GM18909 (cell line): ENCODE results near the gene CKMT1A.
"Not testable (repeated sequence)": the region's sequence is repeated elsewhere in the genome, so short reads cannot be mapped to it uniquely, and the experiment has no call there.

Experiments
- ATAC-seq: cut with Tn5 transposase; IDR thresholded peaks from one replicate; pipeline ENCODE4 v1.9.1; 2021; ENCODE audit warnings: mild to moderate bottlenecking; ENCODE audit not compliant: unreplicated experiment, poor library complexity

CKMT1A gene

DNA sequence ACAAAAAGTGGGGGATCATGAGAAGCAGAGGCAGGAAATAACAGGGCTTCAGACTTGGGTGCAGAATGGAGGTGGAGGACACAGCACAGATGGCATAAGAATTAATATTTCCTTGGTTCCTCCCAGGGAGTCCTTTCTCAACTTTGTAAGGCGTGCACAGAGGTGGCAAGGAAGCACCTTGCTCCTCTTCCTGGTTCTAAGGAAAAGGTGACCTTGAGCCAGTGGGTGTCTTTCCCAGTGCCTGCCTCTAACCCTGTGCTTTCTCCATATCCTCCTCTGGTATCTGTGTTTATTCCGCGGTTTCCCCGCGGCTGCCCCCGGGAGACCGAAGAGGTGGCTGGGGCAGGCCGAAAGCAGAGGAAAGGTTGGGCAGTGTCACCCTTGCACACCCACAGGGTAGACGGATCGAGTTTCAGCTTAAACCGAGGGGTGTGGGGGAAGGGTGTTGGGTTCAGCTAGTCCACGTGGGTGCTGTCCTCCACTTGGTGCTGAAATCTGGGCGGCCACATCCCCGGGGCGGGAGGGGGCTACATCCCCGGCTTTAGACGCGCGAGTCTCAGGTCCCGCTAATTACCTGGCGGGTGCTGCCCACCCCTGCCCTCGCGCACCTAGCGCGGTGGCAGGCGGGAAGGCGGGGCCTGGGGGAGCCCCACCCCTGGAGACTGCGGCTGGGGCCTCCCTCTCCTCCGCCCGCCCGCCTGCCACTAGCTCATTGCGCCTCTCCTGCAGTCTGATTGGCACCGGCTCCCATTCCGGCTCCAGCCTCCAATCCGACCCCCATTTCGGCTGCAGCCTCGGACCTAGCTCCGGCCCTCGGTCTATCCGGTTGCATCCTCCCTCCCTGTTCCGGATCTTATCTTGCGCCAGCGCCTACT is at the start of gene CKMT1A:
Gene CKMT1A (plus strand): TSS at position 712 of the 875 bp plus-strand sequence. CDS start 192 bp downstream, outside the sequence.
- ATAC-seq = not testable (repeated sequence)

DNA sequence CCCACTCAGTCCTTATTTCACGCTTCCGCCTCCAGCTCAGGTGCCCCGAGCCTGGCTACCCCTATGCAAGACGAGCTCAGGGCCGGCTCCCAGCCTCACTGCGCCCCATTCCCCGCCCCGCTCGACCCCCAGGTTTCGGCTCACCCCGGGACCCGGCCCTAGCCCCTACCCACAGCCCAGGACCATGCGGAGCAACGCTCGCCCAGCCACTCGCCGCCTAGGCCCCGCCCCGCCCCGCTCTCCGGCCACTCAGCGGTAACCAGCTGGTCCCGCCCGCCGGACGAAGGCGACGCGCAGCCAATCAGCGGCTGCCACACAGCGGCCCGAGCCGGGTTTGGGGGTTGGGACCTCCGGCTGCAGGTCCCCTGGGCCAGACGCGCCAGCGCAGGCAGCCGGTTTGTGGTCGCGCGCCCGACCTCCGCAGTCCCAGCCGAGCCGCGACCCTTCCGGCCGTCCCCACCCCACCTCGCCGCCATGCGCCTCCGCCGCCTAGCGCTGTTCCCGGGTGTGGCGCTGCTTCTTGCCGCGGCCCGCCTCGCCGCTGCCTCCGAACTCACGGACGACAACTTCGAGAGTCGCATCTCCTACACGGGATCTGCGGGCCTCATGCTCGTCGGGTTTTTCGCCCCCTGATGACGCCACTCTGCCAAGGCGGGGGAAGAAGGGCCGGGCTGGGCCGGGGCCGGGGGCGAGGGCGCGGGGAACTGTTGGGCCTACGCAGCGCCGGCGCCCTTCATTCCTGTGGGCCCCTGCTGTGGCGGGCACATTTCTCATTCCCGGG is 44.8 kb upstream of the CKMT1A start, which contains the start of gene CATSPER2:
Gene CATSPER2 (minus strand): TSS at position 196 of the 781 bp plus-strand sequence. CDS start 783 bp downstream, outside the sequence.
- no peak for ATAC-seq

DNA sequence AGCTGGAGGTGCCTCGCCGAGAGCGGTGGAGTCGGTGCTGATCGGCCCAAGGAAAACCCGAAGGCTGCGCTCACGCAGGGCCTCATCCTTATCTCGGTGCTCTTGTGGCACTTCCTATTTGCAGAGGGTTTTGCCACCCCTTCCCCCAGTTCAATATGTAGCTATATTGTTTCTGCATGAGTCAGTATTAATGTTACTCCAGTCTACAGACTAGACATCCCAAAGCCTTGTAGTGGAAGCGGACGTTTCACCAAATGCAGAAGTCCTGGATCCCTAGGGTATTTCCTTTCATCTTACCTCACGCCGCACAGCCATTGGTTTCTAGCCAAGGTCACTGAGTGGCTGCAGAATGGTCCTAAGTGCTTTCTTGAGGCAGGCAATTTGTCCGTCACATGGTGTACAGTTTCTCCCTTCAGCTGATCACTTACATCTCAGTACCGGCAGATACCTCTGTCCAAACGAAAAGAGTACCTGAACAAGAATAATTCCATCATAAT is 44.2 kb upstream of the CKMT1A start:
- not testable (repeated sequence) for ATAC-seq

DNA sequence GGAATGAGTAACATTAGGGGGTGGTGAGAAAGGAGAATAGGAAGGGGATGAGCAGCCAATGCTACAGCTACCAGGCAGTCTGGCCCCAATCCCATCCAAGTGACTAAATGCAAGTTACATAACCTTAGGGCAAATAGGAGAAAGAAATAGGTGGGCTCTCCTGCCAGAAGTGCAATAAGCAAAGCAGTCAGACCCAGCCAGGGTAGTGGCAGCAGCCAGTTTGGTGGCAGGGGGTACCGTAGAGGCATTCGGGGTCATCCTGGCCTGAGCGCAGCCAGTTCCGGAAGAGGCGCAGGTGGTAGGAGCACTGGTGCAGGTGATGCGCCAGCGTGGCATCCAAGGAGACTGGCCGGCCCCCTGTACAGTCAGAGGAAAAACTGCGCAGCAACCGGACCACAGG is 33.9 kb upstream of the CKMT1A start:
- not testable (repeated sequence) for ATAC-seq

DNA sequence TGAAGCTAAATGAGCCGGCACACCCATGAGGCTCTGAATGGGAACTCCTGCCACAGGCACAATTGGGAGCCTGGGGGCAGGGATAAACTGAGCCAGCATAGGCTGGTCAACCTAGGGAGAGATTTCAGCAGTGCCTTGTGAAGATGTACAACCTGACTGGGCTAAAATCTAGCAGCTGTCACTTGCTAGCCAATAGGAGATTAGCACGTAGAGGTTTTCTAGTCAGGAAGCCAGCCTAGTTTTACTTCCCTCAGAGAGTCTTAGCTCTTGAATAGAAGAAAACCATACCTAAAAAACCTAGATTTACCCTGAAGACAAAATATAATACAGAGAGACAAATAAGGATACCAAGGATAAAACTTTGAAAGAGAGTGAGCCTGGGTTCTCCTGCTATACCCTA is 31.4 kb upstream of the CKMT1A start:
- ATAC-seq = not testable (repeated sequence)

DNA sequence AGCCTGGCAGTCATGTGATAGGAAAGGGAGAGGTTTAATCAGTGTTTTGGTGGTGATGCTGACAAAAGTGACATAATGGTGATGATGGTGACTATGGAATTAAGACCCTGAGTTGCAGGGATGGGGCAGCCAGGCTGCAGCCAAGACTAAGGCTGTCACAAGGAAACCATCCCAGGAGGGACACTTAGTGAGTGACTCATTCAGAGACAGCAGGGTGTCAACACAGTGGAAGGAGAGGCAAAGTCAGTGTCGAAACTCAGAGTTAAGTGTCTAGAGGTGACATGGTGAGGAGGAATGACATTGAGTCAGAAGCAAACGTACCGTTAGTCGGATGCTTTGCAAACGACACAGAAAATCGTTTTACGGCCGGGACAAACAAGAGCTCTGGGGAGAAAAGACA is 30.3 kb upstream of the CKMT1A start:
- ATAC-seq = not testable (repeated sequence)

DNA sequence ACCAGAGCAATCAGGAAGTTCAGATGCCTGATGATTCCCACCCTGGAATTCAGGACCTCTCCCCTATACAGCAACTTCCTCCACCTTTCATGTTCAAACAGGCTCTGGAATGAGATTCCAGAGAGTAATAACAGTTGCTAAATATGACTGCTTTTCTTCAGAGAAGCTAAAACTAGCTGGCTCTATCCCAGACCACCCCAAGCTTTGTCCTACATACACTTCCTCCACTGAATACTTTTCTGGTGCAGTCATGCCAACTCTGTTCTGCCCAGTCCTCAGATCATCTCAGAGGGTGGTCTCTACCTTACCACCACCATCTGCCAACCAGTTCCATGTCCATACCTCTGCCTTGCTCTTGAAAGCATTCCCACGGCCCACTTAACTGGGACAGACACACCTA is 27.5 kb upstream of the CKMT1A start:
- ATAC-seq = not testable (repeated sequence)

DNA sequence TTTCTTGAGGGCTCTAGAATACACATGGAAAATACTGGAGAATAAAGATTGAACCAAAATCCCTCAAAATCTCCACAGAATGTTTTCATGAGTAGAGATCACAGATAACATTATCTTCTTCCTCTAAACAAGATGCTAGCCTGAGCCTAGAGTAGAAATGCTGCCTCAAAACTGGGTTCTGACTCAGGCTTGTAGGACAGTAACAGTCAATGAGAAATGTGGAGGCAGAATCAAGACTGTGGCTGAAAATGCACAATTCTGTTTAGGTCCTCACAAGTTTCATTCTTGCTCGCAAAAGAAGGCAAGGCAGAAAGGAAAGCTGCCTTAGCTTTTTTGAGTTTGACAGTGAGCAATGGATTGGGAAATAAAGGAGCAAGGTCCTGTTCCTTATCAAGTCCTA is 19.5 kb upstream of the CKMT1A start:
- ATAC-seq = not testable (repeated sequence)

DNA sequence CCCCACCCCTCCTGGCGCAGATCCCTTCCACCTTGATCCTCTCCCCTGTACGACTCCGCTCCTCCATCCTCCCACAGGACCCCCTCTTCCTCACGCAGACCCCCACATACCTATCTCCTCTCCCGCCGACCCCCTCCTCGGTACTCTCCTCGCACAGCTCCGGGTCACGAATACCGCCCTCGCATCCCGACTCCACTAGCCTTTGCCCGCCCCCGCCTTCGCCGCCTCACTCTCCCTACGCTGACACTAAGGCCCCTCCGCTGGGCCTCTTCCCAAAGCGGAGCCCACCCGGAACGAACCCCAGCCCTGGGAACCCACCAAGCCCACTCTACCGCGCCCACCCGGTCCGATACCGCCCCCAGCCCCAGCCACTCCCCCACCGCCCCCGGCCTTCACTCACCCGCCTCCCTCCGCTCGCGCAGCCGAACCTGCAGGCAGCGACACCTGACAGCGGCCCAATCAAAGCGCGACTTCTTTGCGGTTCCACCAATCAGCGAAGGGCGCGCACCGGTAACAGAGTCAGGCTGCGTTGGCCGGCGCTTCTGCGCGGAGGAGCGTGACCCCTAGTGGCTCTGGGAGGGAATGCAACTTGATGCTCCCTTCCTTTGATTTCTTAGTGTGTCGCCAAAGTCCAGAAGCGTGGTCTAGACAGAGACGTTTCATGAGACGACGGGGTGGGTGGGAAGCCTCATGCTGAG is 3.9 kb upstream of the CKMT1A start:
- ATAC-seq = peak; percentile 97

DNA sequence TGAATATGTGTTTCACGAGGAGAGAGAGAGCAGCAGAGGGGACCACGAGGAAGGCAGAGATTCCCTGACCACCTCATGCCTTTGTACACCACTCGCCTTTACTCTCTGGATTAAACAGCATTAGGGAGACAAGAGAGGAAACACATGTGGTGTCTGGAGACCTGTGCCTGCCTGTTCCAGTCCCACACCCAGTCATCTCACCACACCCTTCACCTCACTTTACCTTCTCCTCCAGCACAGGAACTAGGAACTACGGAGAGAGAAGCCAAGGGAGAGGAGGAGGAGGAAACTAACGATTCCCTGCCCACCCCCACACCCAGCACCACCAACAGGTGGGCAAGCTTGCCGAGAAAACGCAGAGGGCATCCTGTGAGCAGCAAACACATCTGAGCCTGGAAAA is 980 bp upstream of the CKMT1A start:
- ATAC-seq = not testable (repeated sequence)

DNA sequence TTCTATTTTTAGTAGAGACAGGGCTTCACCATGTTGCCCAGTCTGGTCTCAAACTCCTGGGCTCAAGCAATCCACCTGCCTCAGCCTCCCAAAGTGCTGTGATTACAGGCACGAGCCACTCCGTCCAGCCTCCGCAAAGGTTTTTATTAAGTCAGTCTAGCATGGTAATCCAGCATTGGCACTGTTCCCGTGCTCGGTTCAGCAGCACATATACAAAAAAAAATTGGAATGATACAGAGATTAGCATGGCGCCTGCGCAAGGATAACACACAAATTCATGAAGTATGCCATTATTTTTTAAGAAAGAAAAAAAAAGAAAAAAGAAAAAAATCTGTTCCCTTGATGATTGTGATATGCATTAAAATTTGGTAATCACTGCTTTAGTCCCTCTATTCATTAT is 8.5 kb downstream of the CKMT1A start:
- no peak for ATAC-seq

DNA sequence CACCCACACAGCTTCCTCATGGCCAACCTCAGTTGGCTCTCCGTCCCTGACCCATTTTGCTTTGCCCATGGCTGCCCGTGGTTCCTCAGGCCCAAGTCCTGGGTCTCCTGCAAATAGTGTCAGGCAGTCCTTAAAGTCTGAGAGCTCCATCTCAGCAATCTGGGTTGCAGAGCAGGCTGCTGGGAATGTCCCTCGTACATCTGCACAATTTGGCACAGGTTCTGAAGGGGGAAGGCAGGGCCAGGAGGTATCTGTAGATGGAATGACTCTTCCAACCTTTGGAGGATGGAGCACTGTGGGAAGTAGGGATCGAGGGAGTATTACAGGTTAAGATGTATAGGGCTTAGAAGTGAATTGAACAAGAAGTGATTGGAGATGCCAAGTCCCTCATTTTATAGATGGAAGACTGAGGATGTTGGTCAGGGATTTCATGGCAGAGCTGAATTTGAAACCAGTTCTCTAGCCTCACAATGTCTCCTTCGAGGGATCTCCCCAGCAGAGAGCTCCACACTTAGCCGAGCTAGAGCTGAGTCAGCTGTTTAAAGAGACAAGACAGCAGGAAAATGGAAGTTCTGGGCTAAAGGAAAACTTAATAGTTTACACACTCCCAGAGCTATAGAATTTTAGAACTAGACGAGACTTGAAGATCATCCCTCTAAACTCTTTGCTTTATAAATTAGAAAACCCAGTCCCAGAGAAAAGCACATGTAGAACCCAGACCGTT is 9.2 kb downstream of the CKMT1A start:
- no peak for ATAC-seq

DNA sequence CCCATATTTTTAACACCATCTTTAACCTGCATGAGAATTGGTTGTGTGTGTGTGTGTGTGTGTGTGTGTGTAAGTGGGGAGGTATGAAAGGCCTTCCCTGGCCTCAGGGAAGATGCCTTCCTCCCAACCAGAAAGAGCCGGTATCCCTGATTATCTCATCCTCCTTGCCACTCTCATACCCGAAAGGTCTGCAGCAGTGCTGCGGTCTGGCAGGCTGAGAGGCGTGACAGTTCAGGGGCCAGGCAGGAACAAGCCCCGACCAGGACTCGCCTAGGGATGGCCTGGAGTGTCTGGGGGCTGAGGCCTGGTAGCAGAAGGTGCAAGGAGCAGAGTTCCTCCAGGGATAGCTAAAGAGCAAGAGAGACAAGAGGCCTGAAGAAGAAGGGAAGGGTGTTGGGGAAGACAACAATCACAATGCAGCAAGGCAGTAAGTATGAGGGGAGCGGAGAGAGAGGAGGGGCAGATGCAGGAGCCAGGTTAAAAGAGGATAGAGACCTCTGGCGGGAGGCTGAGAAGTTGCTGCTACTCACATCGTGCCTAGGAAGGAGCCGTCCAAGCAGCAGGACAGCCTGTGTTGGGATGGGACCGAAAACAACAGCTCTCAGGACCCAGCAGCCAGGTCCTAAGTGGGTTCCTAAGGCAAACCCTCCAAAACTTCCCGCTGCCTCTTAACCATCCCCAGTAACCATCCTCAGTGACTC is 16.9 kb downstream of the CKMT1A start:
- ATAC-seq = not testable (repeated sequence)

DNA sequence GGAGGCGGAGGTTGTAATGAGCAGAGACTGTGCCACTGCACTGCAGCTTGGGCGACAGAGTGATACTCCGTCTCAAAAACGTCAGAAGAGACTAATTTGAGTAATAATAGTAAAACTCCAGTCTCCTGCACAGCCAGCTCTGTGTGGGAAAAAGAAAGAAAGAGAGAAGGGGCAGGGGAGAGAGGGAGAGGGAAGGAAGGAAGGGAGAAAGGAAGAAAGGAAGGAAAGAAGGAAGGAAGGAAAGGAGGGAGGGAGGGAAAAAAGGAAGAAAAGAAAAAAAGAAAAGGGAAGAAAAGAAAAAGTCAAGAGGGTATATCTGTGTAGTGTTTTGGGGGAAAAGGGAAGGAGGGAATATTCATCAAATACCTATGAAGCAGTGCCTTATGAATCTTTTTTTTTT is 29.5 kb downstream of the CKMT1A start:
- ATAC-seq = no peak

DNA sequence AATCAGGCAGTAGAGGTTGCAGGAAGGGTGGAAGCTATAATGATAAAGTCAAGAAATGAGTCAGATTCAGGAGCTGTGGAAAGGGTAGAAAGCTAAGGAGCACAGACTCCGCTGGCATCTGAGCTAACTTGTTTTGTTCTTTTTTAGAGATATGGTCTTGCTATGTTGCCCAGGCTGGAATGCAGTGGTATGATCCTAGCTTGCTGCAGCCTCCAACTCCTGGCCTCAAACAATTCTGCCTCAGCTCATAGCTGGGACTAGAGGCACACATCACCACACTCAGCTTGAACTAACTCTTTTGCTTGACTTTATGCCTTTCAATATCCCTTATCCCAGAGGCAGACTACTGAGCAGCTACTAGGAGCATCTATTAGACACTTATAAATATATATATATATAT is 32.6 kb downstream of the CKMT1A start:
- not testable (repeated sequence) for ATAC-seq

DNA sequence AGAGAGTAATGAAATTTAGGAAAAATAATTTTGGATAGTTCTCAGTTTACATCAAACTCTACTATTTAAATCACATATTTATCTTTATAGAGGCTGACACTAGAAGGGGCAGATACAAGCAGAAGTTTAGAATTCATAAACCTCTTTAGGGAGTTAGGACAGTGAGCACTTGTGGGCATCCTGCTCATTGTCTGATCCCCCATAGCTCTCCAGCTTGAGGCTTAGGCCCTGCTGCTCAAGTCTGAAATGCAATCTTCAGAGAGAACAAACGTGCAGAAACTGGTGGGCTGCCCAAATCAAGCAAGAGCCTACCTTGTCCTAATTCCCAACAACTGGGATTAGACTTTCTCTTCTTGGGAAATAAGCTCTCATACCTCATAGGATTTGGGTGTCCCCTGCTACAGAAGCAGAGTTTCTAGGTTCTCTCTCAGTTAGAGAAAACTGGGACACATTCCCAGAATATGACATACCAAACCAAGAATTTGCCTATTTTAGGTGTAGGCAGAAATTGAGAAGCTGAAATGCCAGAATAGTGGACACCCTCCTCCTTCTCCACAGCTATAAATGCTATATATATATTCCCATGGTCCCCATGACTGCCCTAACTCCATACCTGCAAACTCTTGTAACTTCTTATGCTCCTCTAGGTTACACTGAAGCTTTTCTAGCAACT is 34.5 kb downstream of the CKMT1A start:
- ATAC-seq = not testable (repeated sequence)

DNA sequence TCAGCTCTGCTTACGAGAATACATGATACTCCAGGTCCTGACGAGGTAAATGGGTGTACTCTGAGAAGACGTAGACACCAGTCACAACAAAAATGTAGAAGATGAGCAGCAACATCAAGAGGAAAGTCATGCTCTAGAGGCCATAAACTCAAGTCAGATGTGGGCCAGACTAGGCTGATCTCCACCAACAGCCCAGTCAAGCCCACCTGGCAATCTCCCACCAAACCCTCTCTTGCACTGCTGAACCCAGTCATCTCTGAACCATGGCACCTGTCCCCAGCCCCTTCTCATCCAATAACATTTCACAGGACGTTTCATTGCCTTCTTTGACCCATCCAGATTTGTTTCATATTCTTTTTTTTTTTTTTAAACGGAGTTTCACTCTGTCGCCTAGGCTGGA is 41.8 kb downstream of the CKMT1A start:
- peak; percentile 21 for ATAC-seq

DNA sequence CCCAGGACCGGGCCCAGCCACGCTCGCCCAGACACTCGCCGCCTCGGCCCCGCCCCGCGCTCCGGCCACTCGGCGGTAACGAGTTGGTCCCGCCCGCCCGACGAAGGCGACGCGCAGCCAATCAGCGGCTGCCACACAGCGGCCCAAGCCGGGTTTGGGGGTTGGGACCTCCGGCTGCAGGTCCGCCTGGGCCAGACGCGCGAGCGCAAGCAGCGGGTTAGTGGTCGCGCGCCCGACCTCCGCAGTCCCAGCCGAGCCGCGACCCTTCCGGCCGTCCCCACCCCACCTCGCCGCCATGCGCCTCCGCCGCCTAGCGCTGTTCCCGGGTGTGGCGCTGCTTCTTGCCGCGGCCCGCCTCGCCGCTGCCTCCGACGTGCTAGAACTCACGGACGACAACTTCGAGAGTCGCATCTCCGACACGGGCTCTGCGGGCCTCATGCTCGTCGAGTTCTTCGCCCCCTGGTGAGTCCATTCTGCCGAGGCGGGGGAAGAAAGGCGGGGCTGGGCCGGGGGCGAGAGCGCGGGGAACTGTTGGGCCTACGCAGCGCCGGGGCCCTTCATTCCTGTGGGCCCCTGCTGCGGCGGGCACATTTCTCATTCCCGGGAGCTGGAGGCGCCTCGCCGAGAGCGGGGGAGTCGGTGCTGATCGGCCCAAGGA is 52.7 kb downstream of the CKMT1A start, which contains the start of gene PDIA3:
Gene PDIA3 (plus strand): TSS at position 194 of the 658 bp plus-strand sequence. CDS start 102 bp downstream, at position 296.
- ATAC-seq = peak; percentile 81
